Measurements from ENCODE around the gene TNS4.

- TF ChIP-seq CTCF (IDR thresholded peaks at IDR 0.05): no peak
- TF ChIP-seq ZFX (IDR thresholded peaks at IDR 0.05; ENCODE audit: borderline replicate concordance): no peak
These were observed 53.6 kb downstream of the TNS4 start for GRCh38 chr17:40447806-40448205.

Data from 22Rv1 (cell line).